Activated naive CD8-positive, alpha-beta T cell treated with anti-CD3 and anti-CD28 coated beads for 36 hours (primary cell): ENCODE measurements around the gene PLPPR5. TPM values are rescaled to one million over a fixed set of nuclear protein-coding genes. Genes with fewer than 3 reads are reported as not detected.

Experiments
- DNase-seq: peaks from one replicate; pipeline ENCODE4 v3.0.0; 2021
- H3K27ac Mint-ChIP-seq: one replicate; pipeline ENCODE4 v1.8.0; 2022; ENCODE audit warnings: mild to moderate bottlenecking, moderate library complexity, mixed read lengths
- H3K27me3 Mint-ChIP-seq: one replicate; pipeline ENCODE4 v1.8.0; 2022; ENCODE audit warnings: mild to moderate bottlenecking, mixed read lengths
- H3K36me3 Mint-ChIP-seq: one replicate; pipeline ENCODE4 v1.8.0; 2021; ENCODE audit warnings: mild to moderate bottlenecking, mixed read lengths
- H3K4me1 Mint-ChIP-seq: one replicate; pipeline ENCODE4 v1.8.0; 2021; ENCODE audit warnings: mixed read lengths
- H3K4me3 Mint-ChIP-seq: one replicate; pipeline ENCODE4 v1.8.0; 2022; ENCODE audit warnings: mild to moderate bottlenecking, moderate library complexity, mixed read lengths
- H3K9me3 Mint-ChIP-seq: one replicate; pipeline ENCODE4 v1.8.0; 2022; ENCODE audit warnings: mixed read lengths
- total RNA-seq, 2 experiments: library from RNA; stranded (reverse); gene quantifications; one replicate each; pipeline ENCODE4 v1.2.3, GENCODE V29; 2021

Gene PLPPR5
- total RNA-seq, 2 experiments from 2014 or later = not detected

DNA sequence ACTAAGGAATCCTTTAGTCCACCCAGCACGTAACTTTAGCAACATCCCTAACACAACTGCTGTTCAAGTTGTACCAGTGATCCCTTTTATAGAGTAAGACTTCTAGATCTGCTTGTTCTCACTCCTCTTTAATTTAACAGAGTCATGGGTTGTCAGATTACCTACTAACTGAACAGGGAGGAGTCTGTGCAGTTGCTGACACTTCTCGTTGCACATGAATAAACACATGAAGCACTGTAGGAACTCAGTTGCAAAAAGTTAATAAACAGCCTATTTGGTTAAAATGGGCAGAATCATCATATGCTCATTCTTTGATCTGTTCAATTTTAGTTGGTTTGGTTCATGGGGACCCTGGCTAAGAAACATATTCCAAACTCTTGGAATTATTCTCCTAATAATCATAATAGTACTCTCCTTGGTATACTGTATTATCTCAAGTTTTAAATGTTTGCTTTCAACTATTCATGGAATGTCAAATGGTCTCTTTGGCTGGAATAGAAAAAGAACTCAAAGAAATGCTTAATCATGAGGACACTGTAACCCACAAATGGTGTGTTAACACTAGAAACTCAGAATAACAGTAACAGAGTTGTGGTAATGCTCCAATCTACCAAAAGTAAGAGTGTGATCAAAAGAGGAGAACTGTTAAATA lies 15.6 kb downstream of the PLPPR5 start:
- H3K36me3 Mint-ChIP-seq = no peaks in the 10 kb centered on the region
- no peak for DNase-seq
- H3K27me3 Mint-ChIP-seq = no peaks in the 10 kb centered on the region
- H3K4me1 Mint-ChIP-seq = peaks cover 10% of the 10 kb centered on the region
- H3K4me3 Mint-ChIP-seq = no peak overlapping the region
- H3K9me3 Mint-ChIP-seq = no peaks in the 10 kb centered on the region
- no peak overlapping the region for H3K27ac Mint-ChIP-seq

DNA sequence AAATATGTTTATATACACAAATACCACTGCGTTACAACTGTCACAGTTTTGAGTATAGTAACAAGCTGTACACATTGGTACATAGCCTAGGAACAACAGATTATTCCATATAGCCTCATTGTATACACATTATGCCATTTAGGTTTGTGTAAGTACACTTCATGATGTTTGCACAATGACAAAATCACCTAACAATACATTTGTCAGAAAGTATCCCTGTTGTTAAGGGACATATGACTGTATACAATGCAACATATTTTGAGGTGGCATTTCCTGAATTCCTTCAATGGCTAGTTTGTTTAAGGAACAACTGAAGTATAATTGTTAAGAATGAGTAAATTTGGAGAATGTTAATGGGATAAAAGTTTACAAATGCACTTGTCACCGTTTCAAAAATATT lies 19.0 kb downstream of the PLPPR5 start:
- Mint-ChIP-seq H3K27ac (no peak overlapping the region), H3K36me3 (peaks cover 1% of the 10 kb centered on the region), H3K4me3 (no peak overlapping the region), H3K27me3 (no peaks in the 10 kb centered on the region), H3K9me3 (no peaks in the 10 kb centered on the region), H3K4me1 (no peaks in the 10 kb centered on the region)
- DNase-seq = no peak

DNA sequence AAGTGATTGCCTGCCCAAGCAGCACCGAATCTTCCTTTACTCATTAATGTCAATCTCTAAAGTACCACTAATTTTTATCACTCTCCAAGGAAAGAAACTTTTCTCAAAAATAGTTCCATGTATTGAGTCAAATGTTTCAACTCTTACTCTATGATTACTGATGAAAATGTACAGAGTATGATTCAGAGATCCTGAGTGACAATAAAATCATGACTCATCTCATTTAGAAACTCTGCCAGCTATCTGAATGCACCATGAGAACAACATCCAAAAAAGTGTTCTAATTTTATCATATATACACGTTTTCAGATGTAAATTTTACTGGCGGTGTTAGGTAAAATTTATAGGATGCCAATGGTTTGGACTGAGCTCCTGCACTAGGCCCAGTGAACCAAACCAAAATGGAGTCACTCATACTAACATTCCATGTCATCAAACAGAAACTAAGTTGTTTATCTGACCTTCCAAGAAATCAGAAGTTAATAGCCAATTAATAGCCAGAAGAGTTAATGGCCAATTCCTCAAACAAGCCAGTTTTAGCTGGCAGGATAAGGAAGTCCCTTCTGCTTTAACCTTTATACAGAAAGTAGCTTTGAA lies 22.6 kb downstream of the PLPPR5 start:
- no peaks in the 10 kb centered on the region for H3K4me1 Mint-ChIP-seq
- H3K36me3 Mint-ChIP-seq = peaks cover 1% of the 10 kb centered on the region
- no peak overlapping the region for H3K4me3 Mint-ChIP-seq
- no peak overlapping the region for H3K27ac Mint-ChIP-seq
- no peak for DNase-seq
- no peaks in the 10 kb centered on the region for H3K27me3 Mint-ChIP-seq
- no peaks in the 10 kb centered on the region for H3K9me3 Mint-ChIP-seq

DNA sequence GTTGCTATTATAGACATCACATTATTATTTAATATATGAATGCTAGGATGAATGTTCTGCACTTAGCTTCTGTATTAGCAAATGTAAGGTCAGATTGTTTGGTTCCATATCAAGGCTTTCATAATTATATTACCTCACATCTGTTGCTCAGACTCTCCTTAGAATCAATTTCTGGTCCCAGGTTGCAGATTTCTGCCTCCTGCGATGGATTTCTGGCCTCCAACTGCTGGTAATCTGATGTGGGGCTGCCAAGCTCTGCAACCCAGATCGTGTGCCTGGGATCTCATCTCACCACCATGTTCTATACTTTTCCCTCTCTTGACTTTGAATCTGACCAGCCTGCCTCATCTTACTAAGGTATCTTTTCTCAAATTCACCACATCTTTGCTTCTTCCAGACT lies 25.2 kb downstream of the PLPPR5 start:
- no peak for DNase-seq
- Mint-ChIP-seq H3K4me3 (no peak overlapping the region), H3K27me3 (no peaks in the 10 kb centered on the region), H3K9me3 (no peaks in the 10 kb centered on the region), H3K36me3 (peaks cover 1% of the 10 kb centered on the region), H3K27ac (no peak overlapping the region), H3K4me1 (no peaks in the 10 kb centered on the region)

DNA sequence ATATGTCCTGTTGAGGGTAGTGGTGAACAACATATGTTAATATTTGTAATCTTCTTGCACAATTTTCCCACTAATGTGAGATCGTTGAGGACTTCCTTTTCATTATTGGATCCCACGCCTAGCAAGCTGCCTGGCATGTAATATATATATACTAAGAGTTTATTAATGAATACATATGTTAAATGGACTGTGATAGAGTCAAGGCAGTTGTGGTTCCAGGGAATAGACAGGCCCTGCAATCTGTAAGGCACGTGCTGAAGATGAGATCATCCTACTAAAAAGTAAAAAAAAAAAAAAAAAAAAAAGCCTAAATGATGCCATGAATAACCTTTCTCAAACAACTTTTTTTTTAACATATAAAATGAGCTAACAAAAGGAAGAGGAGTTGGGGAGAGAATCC lies 28.9 kb downstream of the PLPPR5 start:
- H3K4me3 Mint-ChIP-seq = no peak overlapping the region
- H3K27ac Mint-ChIP-seq = no peak overlapping the region
- no peaks in the 10 kb centered on the region for H3K4me1 Mint-ChIP-seq
- no peaks in the 10 kb centered on the region for H3K27me3 Mint-ChIP-seq
- DNase-seq = no peak
- H3K36me3 Mint-ChIP-seq = no peaks in the 10 kb centered on the region
- H3K9me3 Mint-ChIP-seq = no peaks in the 10 kb centered on the region

DNA sequence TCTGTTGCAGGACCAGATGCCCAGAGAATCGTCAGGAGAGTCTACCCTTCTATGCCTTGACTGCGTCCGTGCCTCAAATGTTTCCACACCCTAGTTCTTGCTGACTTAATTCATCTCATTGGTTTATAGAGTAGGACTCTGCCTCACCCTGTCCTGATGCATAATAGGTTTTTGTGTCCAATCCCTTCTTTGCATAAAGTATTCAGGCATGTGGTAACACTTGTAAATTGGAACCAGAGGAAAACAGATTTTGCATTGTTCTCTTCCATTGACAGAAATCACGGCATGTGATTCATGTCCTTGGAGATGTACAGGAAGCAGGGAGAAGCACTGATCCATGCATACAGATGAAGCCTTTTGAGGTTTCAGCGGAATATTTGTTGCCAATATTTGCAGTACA lies 29.5 kb downstream of the PLPPR5 start:
- H3K4me1 Mint-ChIP-seq = no peaks in the 10 kb centered on the region
- H3K27ac Mint-ChIP-seq = no peak overlapping the region
- DNase-seq = no peak
- no peaks in the 10 kb centered on the region for H3K9me3 Mint-ChIP-seq
- H3K4me3 Mint-ChIP-seq = no peak overlapping the region
- H3K27me3 Mint-ChIP-seq = no peaks in the 10 kb centered on the region
- no peaks in the 10 kb centered on the region for H3K36me3 Mint-ChIP-seq

DNA sequence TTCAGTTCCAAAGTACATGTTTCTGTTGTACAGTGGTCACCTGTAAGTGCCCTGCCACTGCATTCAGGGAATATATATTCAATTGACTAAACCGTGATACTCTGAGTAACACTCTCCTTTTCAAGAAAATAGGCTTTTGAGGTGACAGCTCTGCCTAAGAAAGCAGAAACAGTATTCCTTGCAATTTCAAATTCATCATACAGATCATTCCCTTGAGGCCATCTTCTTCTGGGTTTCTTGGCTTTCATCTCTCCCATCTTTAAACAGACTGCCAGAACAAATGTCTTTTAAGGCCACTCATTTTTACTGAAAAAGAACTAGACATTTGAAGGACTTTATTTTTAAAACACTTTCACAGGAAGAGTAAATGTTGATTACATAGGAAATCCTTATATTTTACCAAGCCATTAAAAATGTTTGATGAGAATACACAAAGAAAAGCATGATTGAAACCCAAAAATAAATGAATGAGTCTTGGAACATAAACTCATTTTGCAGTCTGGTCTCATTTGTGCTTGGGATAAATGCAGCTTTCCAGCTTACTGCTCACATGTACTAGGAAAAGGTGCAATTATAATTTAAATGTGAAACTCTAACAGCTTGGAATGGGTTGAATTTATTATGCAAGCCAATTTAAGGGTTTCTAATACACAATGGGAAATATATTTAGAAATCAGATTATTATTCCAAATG lies 34.7 kb downstream of the PLPPR5 start:
- Mint-ChIP-seq H3K27me3 (no peaks in the 10 kb centered on the region), H3K4me1 (peaks cover 7% of the 10 kb centered on the region)

DNA sequence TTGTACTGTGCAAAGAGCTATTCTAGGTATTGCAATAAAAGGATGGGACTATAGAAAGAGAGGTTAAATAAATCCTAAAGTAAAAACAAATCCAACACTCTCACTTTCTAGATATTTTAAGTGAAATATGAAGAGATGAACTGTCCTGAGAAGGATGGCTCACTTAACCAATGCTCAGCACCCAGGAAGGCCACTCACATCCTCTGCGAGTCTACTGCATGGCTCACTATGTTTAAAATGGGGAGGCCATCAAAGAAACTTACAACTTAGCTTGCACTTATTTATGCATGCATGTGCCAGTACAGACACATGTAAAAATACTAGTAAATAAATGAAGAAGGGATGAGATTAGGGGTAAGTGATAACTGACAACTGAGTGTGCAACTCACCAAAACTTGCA lies 37.5 kb downstream of the PLPPR5 start:
- no peak overlapping the region for H3K27ac Mint-ChIP-seq
- no peaks in the 10 kb centered on the region for H3K36me3 Mint-ChIP-seq
- no peaks in the 10 kb centered on the region for H3K27me3 Mint-ChIP-seq
- no peaks in the 10 kb centered on the region for H3K9me3 Mint-ChIP-seq
- no peak for DNase-seq
- no peak overlapping the region for H3K4me3 Mint-ChIP-seq
- peaks cover 7% of the 10 kb centered on the region for H3K4me1 Mint-ChIP-seq

More for the DNA sequence above, 34.7 kb downstream of the PLPPR5 start:
- H3K36me3 Mint-ChIP-seq = no peaks in the 10 kb centered on the region
- H3K9me3 Mint-ChIP-seq = no peaks in the 10 kb centered on the region
- no peak overlapping the region for H3K4me3 Mint-ChIP-seq
- no peak for DNase-seq
- no peak overlapping the region for H3K27ac Mint-ChIP-seq

DNA sequence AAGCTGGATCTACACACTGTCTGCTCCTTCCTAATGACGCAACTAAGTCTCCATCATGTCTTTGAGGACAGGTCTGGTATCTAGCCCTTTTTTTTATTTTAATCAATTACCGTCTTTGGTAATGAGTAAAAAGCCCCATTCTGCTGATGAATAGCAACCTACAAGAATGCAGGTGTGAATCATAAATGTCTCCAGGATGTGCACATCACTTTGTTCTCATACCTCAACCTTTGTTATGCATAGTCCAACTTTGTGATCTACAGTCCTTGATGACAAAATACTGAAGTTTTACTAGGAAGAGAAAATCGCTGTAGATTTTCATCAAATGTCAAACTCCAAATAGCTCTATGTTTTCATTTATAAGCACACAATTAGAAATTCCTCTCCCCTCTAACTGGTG lies 39.3 kb downstream of the PLPPR5 start:
- Mint-ChIP-seq H3K4me1 (peaks cover 7% of the 10 kb centered on the region), H3K27ac (no peak overlapping the region), H3K27me3 (no peaks in the 10 kb centered on the region), H3K4me3 (no peak overlapping the region), H3K36me3 (no peaks in the 10 kb centered on the region), H3K9me3 (no peaks in the 10 kb centered on the region)
- no peak for DNase-seq

DNA sequence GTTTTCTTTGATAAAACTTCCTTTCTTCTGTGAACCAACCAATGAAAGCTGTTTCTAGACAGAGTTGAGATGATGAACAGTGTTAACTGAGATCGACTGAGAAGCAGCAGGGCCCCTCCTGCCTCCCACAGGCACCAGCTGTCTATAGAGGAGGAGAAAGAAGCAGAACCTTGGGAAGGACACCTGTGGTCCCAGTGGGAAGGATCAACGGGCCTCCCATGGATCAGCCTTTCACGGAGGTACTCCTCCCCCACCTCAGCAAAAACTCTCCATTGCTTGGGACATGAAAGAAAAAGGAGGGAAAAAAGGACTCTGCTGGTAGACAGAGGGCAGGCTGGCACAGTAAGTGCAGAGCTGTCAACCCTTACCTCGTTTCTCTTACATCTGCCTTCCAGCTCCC lies 40.5 kb downstream of the PLPPR5 start:
- no peak for DNase-seq
- H3K36me3 Mint-ChIP-seq = no peaks in the 10 kb centered on the region
- H3K9me3 Mint-ChIP-seq = no peaks in the 10 kb centered on the region
- no peaks in the 10 kb centered on the region for H3K27me3 Mint-ChIP-seq
- no peak overlapping the region for H3K27ac Mint-ChIP-seq
- H3K4me3 Mint-ChIP-seq = no peak overlapping the region
- H3K4me1 Mint-ChIP-seq = peaks cover 7% of the 10 kb centered on the region

DNA sequence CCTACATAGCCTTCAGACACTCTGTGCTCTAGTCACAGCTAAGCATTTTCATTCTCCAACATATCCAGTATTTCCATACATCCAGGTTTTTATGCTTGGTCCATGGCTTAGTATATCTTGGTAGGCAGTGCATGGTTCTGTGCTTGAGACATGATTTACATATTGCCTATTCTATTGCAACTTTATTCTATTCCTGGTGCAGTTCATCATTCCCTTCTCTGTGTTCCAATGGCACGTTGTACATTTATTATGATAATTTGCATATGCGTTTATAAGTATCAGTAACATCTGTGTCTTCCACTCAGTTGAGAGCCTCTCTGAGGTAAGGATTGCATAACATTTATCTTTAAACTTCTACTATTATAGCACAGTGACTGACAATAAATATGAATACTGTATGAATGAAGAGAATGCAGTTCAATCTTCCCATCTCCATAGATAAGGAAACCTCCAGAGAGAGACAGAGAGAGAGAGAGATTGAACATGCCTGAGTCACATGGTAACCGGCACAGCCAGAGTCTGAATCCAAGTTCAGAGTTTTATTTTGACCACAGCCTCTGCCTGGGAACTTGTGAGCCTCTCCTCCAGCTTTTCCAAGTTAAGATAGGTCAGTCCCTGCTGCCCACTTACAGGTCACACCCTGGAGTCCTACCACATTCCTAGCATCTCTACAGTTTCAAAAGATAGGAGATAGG lies 41.5 kb downstream of the PLPPR5 start:
- Mint-ChIP-seq H3K27me3 (no peaks in the 10 kb centered on the region), H3K4me1 (peaks cover 10% of the 10 kb centered on the region)

DNA sequence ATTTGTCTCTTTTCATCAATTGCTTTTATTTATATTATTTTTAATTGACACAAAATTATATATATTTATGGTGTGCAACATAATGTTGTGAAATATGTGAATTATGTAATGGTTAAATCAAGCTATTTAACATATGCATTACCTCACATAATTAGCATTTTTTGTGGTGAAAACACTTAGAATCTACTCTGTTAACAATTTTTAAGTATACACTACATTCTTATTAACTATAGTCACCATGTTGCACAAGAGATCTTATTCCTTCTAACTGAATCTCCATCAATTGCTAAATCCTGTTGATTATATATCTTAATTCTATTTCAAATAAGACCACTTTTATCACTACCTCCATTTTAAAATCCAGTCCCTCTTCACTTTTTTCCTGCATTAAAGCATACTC lies 42.5 kb downstream of the PLPPR5 start:
- DNase-seq = no peak
- Mint-ChIP-seq H3K27me3 (no peaks in the 10 kb centered on the region), H3K4me3 (no peak overlapping the region), H3K27ac (no peak overlapping the region), H3K9me3 (no peaks in the 10 kb centered on the region), H3K36me3 (no peaks in the 10 kb centered on the region), H3K4me1 (peaks cover 10% of the 10 kb centered on the region)

More for the DNA sequence above, 41.5 kb downstream of the PLPPR5 start:
- no peak overlapping the region for H3K4me3 Mint-ChIP-seq
- H3K27ac Mint-ChIP-seq = no peak overlapping the region
- no peak for DNase-seq
- H3K9me3 Mint-ChIP-seq = no peaks in the 10 kb centered on the region
- H3K36me3 Mint-ChIP-seq = no peaks in the 10 kb centered on the region

DNA sequence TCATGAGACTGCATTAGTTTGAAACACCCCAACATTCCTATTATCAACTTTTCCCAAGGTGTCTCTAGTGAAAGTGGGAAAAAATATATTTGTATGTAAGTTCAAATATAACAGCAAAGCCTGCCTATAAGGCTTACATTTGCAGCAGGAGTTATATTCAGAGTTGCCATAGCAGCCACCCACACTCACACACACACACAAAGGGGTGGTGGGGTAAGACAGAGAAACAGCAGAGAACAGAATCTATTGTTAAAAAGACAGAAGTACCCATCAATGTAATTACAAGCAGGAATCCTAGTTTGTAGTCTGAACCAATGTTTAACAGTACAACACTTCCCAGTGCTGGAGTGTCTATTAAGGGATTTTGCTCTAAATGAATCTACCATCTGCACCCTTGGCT lies 55.0 kb downstream of the PLPPR5 start:
- Mint-ChIP-seq H3K27me3 (no peaks in the 10 kb centered on the region), H3K4me1 (no peaks in the 10 kb centered on the region), H3K9me3 (no peaks in the 10 kb centered on the region), H3K36me3 (no peaks in the 10 kb centered on the region), H3K4me3 (no peak overlapping the region), H3K27ac (no peak overlapping the region)
- DNase-seq = no peak

DNA sequence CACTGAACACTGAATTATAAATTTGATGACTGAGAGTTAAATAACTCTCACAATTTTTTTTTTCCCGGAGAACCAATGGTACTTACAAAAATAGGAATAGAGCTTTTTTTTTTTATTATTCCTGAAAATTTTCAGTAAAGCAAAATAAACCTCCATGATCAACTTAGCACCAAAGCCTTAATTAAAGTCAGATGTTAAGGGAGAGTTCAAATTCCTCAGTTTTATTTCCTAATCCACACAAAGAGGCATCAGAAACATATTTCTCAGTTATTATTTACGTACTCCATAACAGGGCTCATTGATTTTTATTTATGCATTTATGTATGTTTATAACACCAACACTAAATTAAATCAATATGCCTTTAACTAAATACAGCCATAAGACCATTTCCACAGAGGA lies 55.5 kb downstream of the PLPPR5 start:
- H3K36me3 Mint-ChIP-seq = no peaks in the 10 kb centered on the region
- H3K4me3 Mint-ChIP-seq = no peak overlapping the region
- H3K9me3 Mint-ChIP-seq = no peaks in the 10 kb centered on the region
- H3K27me3 Mint-ChIP-seq = no peaks in the 10 kb centered on the region
- no peak overlapping the region for H3K27ac Mint-ChIP-seq
- H3K4me1 Mint-ChIP-seq = no peaks in the 10 kb centered on the region
- no peak for DNase-seq

DNA sequence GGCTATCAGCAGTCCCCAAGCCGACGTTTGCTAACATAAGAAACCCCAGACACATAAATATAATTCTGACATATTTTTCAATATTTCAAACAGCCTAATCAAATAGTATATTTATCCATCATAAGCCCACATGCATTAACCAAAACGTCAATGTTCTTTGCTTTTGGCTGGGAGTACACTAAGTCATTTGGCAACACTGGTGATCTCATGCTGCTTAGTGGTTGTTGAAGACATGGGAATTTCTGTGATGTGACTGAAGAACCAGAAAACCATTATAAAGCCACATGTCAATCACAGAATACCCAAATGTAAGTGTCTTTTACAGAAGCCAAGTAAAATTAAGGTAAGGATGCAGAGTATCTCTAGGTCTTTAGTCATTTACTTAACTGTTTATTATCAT lies 57.6 kb downstream of the PLPPR5 start:
- no peaks in the 10 kb centered on the region for H3K4me1 Mint-ChIP-seq
- no peaks in the 10 kb centered on the region for H3K27me3 Mint-ChIP-seq
- H3K4me3 Mint-ChIP-seq = no peak overlapping the region
- H3K36me3 Mint-ChIP-seq = no peaks in the 10 kb centered on the region
- no peak overlapping the region for H3K27ac Mint-ChIP-seq
- DNase-seq = no peak
- no peaks in the 10 kb centered on the region for H3K9me3 Mint-ChIP-seq
